Measurements from ENCODE around the gene PLS1. TPM values are rescaled to one million over a fixed set of nuclear protein-coding genes. Genes with fewer than 3 reads are reported as not detected.

PLS1 gene
- total and polyA plus RNA-seq, 2 of the 8 experiments (the other 6 are each of a cell fraction or from before 2014, with no cell fraction given) = 18.7 to 44.7 TPM

DNA sequence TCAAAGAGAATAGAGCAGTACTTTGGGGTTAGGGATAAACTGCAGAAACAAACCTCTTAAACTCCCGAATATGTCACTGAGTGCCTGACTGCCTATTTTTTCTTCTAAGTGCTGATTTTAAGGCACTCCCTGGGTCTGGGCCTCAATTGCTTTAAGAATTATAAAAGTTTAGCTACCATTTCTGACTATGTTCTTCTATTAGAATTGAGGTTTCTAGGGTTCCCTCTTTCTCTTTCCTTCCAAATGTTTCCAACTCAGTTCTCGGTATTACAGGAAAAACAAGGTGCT is 28.9 kb downstream of the PLS1 start:
- H3K79me2 ChIP-seq (ENCODE audit: control insufficient read depth in 1 of 2, insufficient read depth in 2 of 2, low read length in 2 of 2) = no peaks in the 10 kb centered on the region
- WGBS, 2 experiments (ENCODE audit: extremely low coverage in 1 of 2, insufficient coverage in 1 of 2, insufficient read length in 1 of 2, insufficient replicate concordance in 2 of 2, low coverage in 1 of 2, low lambda C conversion rate in 2 of 2, missing lambda C conversion rate in 1 of 2) = 89% methylated on average over 2 of the region's 2 CpGs; no CpG with 5 or more reads in 1 of the 2 experiments
- no peak overlapping the region for H3K27ac ChIP-seq (ENCODE audit: low read depth, low read length)
- no peak overlapping the region for H3K14ac ChIP-seq (ENCODE audit: insufficient read length)
- TF ChIP-seq POU5F1 (IDR thresholded peaks at IDR 0.05; ENCODE audit: low read depth, low read length) = no peak
- no peak for TF ChIP-seq KDM1A (IDR thresholded peaks at IDR 0.05; ENCODE audit: borderline replicate concordance, low read length)
- TF ChIP-seq GTF2F1 (IDR thresholded peaks at IDR 0.05; ENCODE audit: borderline replicate concordance, low read depth, low read length) = no peak
- no peaks in the 10 kb centered on the region for H3K23me2 ChIP-seq (ENCODE audit: low read depth, low read length)
- H4K8ac ChIP-seq (ENCODE audit: extremely low read depth, insufficient read depth, low read length) = no peak overlapping the region
- no peak overlapping the region for H4K91ac ChIP-seq (replicated peaks; ENCODE audit: insufficient read length, low read length)
- no peak overlapping the region for H2BK20ac ChIP-seq (ENCODE audit: low read length)
- H3K4me1 ChIP-seq (replicated peaks in 1 of 4; ENCODE audit: control insufficient read depth in 3 of 4, insufficient read depth in 4 of 4, low read length in 3 of 4) = no peaks in the 10 kb centered on the region
- no peaks in the 10 kb centered on the region for H3K79me1 ChIP-seq (ENCODE audit: low read depth, low read length)
- no peaks in the 10 kb centered on the region for H3K27me3 ChIP-seq (replicated peaks in 1 of 4; ENCODE audit: control insufficient read depth in 3 of 4, extremely low read depth in 1 of 4, insufficient read depth in 3 of 4, low read length in 3 of 4)
- no peak overlapping the region for H2BK5ac ChIP-seq (ENCODE audit: low read depth, low read length)
- H4K20me1 ChIP-seq (replicated peaks in 1 of 2; ENCODE audit: control insufficient read depth in 1 of 2, insufficient read depth in 2 of 2, low read length in 2 of 2) = no peaks in the 10 kb centered on the region
- H3K4me2 ChIP-seq (ENCODE audit: insufficient read depth in 1 of 2, low read depth in 2 of 2, low read length in 2 of 2) = no peak overlapping the region
- H3K36me3 ChIP-seq (ENCODE audit: control insufficient read depth in 2 of 4, insufficient read depth in 4 of 4, low read length in 3 of 4) = no peaks in the 10 kb centered on the region
- FAIRE-seq (no peak), DNase-seq (ENCODE audit: low read depth in 1 of 2, low spot score in 2 of 2) (no peak)
- no peak overlapping the region for H2BK15ac ChIP-seq (ENCODE audit: low read length)
- H2AFZ ChIP-seq (ENCODE audit: low read length) = no peak overlapping the region
- no peaks in the 10 kb centered on the region for H3K9me3 ChIP-seq (ENCODE audit: insufficient read depth in 2 of 2, low read depth in 1 of 2, low read length in 1 of 2)
- H3K23ac ChIP-seq (ENCODE audit: insufficient read length) = no peak overlapping the region
- H3K56ac ChIP-seq (replicated peaks; ENCODE audit: insufficient read length, low read depth, low read length) = no peak overlapping the region
- no peak overlapping the region for H4K5ac ChIP-seq (ENCODE audit: insufficient read length, low read depth, low read length)
- no peak overlapping the region for H2BK120ac ChIP-seq (replicated peaks; ENCODE audit: low read depth, low read length)
- H3K4me3 ChIP-seq (ENCODE audit: extremely low read depth in 1 of 4, insufficient read depth in 2 of 4, low read depth in 3 of 4, low read length in 4 of 4) = no peak overlapping the region
- no peak overlapping the region for H2AK5ac ChIP-seq (ENCODE audit: low read depth, low read length)
- no peak overlapping the region for H3K9ac ChIP-seq (replicated peaks in 1 of 4; ENCODE audit: extremely low read depth in 1 of 4, low read depth in 3 of 4, low read length in 3 of 4)
- POLR2A ChIA-PET (ENCODE audit: partially characterized antibody) = interaction anchor here (2.1 kb wide), 1 partner anchor 18 kb away, joined by 4 read pairs; no protein-coding TSS in a partner anchor
- H3K4ac ChIP-seq (replicated peaks; ENCODE audit: insufficient read length, low read depth, low read length) = no peak overlapping the region
- H2BK12ac ChIP-seq (ENCODE audit: low read depth, low read length) = no peak overlapping the region
- H3K18ac ChIP-seq (ENCODE audit: extremely low read depth, low read length) = no peak overlapping the region
- CTCF ChIA-PET (ENCODE audit: partially characterized antibody) = interaction anchor here (0.6 to 1.7 kb wide), 4 partner anchors 16 to 369 kb away, joined by 3 to 5 read pairs (median 3); no protein-coding TSS in a partner anchor
